Stomach (tissue), 9 donors: ENCODE data around the gene CBLN1. TPM values are rescaled to one million over a fixed set of nuclear protein-coding genes. Genes with fewer than 3 reads are reported as not detected.
A peak's percentile ranks its signal among the peaks of the same experiment; 100 is the strongest.

Source experiments
- DNase-seq, 2 donors: peaks; one replicate each; pipeline versions ENCODE4 v3.0.0 to v3.0.0-alpha.2; 2013 to 2019
- H3K27ac ChIP-seq, 5 donors: fragments of 200-600 bp in 4 of 5; sonication (generic) in 4 of 5; one replicate each; pipeline ENCODE4 v1.5.1; 2013 to 2019; ENCODE audit warnings: mild to moderate bottlenecking in 1 of 5, moderate library complexity in 1 of 5
- H3K27me3 ChIP-seq, 3 donors: fragments of 200-600 bp; sonication (generic); one replicate each; pipeline ENCODE4 v1.5.1; 2017 to 2019; ENCODE audit warnings: mixed run types in 1 of 3
- H3K36me3 ChIP-seq, 4 donors: fragments of 200-600 bp; sonication (generic); 1 replicate in 3 of 4; 2 replicates in 1 of 4; pipeline ENCODE4 v1.5.1; 2016 to 2019
- H3K4me1 ChIP-seq, 4 donors: fragments of 200-600 bp; sonication (generic); one replicate each; pipeline ENCODE4 v1.5.1; 2016 to 2019
- H3K4me3 ChIP-seq, 4 donors: fragments of 200-600 bp; sonication (generic) in 3 of 4; one replicate each; pipeline ENCODE4 v1.5.1; 2016 to 2019; ENCODE audit warnings: mild to moderate bottlenecking in 1 of 4
- H3K9me3 ChIP-seq, 4 donors: fragments of 200-600 bp; sonication (generic); one replicate each; pipeline ENCODE4 v1.5.1; 2016 to 2019
- CTCF ChIP-seq, 7 experiments: fragments of 450-650 bp in 4 of 7; fragments of 200-600 bp in 3 of 7; sonication (generic) in 3 of 7; IDR thresholded peaks; one replicate each; pipeline ENCODE4 v1.5.1; 2016 to 2019; ENCODE audit warnings: antibody characterized with exemption in 7 of 7, control low read depth in 2 of 7, mild to moderate bottlenecking in 1 of 7
- EP300 ChIP-seq: sonication (generic); formaldehyde crosslinking; IDR thresholded peaks from one replicate; pipeline ENCODE4 v1.6.1; 2017; ENCODE audit warnings: antibody characterized with exemption
- POLR2A ChIP-seq, 4 donors: fragments of 450-650 bp; IDR thresholded peaks; one replicate each; pipeline ENCODE4 v1.6.1; 2016; ENCODE audit warnings: antibody characterized with exemption in 4 of 4, control low read depth in 2 of 4, mild to moderate bottlenecking in 1 of 4, moderate library complexity in 1 of 4
- POLR2AphosphoS5 ChIP-seq, 3 donors: sonication (generic); formaldehyde crosslinking; IDR thresholded peaks; one replicate each; pipeline ENCODE4 v1.6.1; 2016; ENCODE audit warnings: antibody characterized with exemption in 3 of 3
- WGBS, 5 donors: extraction: QIAGEN DNeasy Blood & Tissue Kit in 3 of 5; methylation state at CpG; one replicate each; pipeline versions ENCODE4 v1.1.5 to v1.1.7; 2013 to 2018; 5-methylcytosine and 5-hydroxymethylcytosine counted together
- intact Hi-C: fragments of 100-400 bp; cut with DNase I; formaldehyde crosslinking; loops from one replicate; pipeline ENCODE4 v1.15.1; 2023; ENCODE audit warnings: low total_unique reads
- polyA plus RNA-seq, 3 donors: library from polyadenylated mRNA; stranded (reverse); fragments of 200-250 nt; gene quantifications; one replicate each; pipeline ENCODE4 v1.2.3, GENCODE V29; 2013
- total RNA-seq, 5 donors: library from RNA; depleted of rRNA; stranded (reverse); fragments of >200 nt; gene quantifications; one replicate each; pipeline versions ENCODE4 v1.1.0 to v1.2.3, GENCODE V29; 2014 to 2016
- donor health status: healthy with polysubstance abuse.
- donor health status: Bipolar disorder and iron deficiency.
- donor health status: healthy.

Gene CBLN1
- total and polyA plus RNA-seq, 8 donors, result 0.19 to 2.2 (median 0.72) TPM; not detected in 5

GRCh38 chr16:49277766-49278566 lies 3.7 kb downstream of the CBLN1 start:
- no peaks in the 10 kb centered on the region for H3K36me3 ChIP-seq
- WGBS, 5 donors, result 6 to 8% (median 8%) methylated on average over 47 to 49 of the region's 49 CpGs
- peaks cover 0 to 13% (median under 1%) of the 10 kb centered on the region in 4 donors for H3K9me3 ChIP-seq
- peak in 1 of 2 donors; percentile 8 for DNase-seq
- no peak for TF ChIP-seq EP300
- TF ChIP-seq CTCF (IDR thresholded peaks at IDR 0.05), result no peak
- TF ChIP-seq POLR2AphosphoS5 (IDR thresholded peaks at IDR 0.05), result no peak
- TF ChIP-seq POLR2A (IDR thresholded peaks at IDR 0.05), result no peak
- intact Hi-C loops, result no loop called here
- peaks cover 53 to 100% (median 93%) of the 10 kb centered on the region in 3 donors for H3K27me3 ChIP-seq
- H3K4me3 ChIP-seq, result peak overlapping the region in 2 of 4 donors; percentile 1 to 23
- H3K4me1 ChIP-seq, result peaks cover 16 to 72% (median 39%) of the 10 kb centered on the region in 4 donors
- no peak overlapping the region for H3K27ac ChIP-seq

- WGBS, 5 donors, result 4 to 11% (median 5%) methylated on average over 17 to 18 of the region's 18 CpGs
- H3K9me3 ChIP-seq, result peaks cover 0 to 13% (median 2%) of the 10 kb centered on the region in 4 donors
- intact Hi-C loops, result no loop called here
- peak overlapping the region in 1 of 4 donors; percentile 23 for H3K4me3 ChIP-seq
- H3K36me3 ChIP-seq, result no peaks in the 10 kb centered on the region
- TF ChIP-seq CTCF (IDR thresholded peaks at IDR 0.05), result no peak
- no peak for TF ChIP-seq POLR2A (IDR thresholded peaks at IDR 0.05)
- TF ChIP-seq POLR2AphosphoS5 (IDR thresholded peaks at IDR 0.05), result no peak
- no peak for TF ChIP-seq EP300
- no peak overlapping the region for H3K27ac ChIP-seq
- H3K4me1 ChIP-seq, result peaks cover 11 to 66% (median 33%) of the 10 kb centered on the region in 4 donors
- peaks cover 53 to 100% (median 91%) of the 10 kb centered on the region in 3 donors for H3K27me3 ChIP-seq
- no peak for DNase-seq
Measured at GRCh38 chr16:49277386-49277742, 4.3 kb downstream of the CBLN1 start.

GRCh38 chr16:49276646-49277385 lies 4.8 kb downstream of the CBLN1 start:
- Histone ChIP-seq H3K4me3 (peak overlapping the region in 1 of 4 donors; percentile 23), H3K4me1 (peaks cover 7 to 62% (median 28%) of the 10 kb centered on the region in 4 donors), H3K27ac (no peak overlapping the region), H3K9me3 (peaks cover 0 to 11% (median 2%) of the 10 kb centered on the region in 4 donors), H3K36me3 (no peaks in the 10 kb centered on the region), H3K27me3 (peaks cover 53 to 100% (median 85%) of the 10 kb centered on the region in 3 donors)
- TF ChIP-seq POLR2A (IDR thresholded peaks at IDR 0.05), result no peak
- TF ChIP-seq CTCF (IDR thresholded peaks at IDR 0.05), result no peak
- WGBS, 5 donors, result 8 to 14% (median 10%) methylated on average over 16 to 19 of the region's 19 CpGs
- no peak for DNase-seq
- intact Hi-C loops, result no loop called here

GRCh38 chr16:49275870-49276269 lies 5.8 kb downstream of the CBLN1 start:
- TF ChIP-seq CTCF (IDR thresholded peaks at IDR 0.05) (no peak), EP300 (no peak), POLR2A (IDR thresholded peaks at IDR 0.05) (no peak), POLR2AphosphoS5 (IDR thresholded peaks at IDR 0.05) (no peak)
- 0 to 35% (median 30%) methylated on average over 2 to 5 of the region's 5 CpGs for WGBS, 5 donors
- peaks cover 49 to 99% (median 76%) of the 10 kb centered on the region in 3 donors for H3K27me3 ChIP-seq

More at GRCh38 chr16:49275870-49276269, 5.8 kb downstream of the CBLN1 start:
- no peak for DNase-seq
- Histone ChIP-seq H3K9me3 (peaks cover 0 to 4% (median under 1%) of the 10 kb centered on the region in 4 donors), H3K36me3 (no peaks in the 10 kb centered on the region), H3K27ac (no peak overlapping the region), H3K4me3 (no peak overlapping the region), H3K4me1 (peaks cover 0 to 52% (median 20%) of the 10 kb centered on the region in 4 donors)
- intact Hi-C loops, result no loop called here
